ENCODE results near the gene NECTIN1. TPM values are rescaled to one million over a fixed set of nuclear protein-coding genes. Genes with fewer than 3 reads are reported as not detected.
A peak's percentile ranks its signal among the peaks of the same experiment; 100 is the strongest.

Gene NECTIN1
- total RNA-seq, 6 experiments from 2014 or later, result 4.3 to 8.4 (median 6.1) TPM

GRCh38 chr11:119697445-119697844, 31.6 kb downstream of the NECTIN1 start:
- TF ChIP-seq, protein P1, sequence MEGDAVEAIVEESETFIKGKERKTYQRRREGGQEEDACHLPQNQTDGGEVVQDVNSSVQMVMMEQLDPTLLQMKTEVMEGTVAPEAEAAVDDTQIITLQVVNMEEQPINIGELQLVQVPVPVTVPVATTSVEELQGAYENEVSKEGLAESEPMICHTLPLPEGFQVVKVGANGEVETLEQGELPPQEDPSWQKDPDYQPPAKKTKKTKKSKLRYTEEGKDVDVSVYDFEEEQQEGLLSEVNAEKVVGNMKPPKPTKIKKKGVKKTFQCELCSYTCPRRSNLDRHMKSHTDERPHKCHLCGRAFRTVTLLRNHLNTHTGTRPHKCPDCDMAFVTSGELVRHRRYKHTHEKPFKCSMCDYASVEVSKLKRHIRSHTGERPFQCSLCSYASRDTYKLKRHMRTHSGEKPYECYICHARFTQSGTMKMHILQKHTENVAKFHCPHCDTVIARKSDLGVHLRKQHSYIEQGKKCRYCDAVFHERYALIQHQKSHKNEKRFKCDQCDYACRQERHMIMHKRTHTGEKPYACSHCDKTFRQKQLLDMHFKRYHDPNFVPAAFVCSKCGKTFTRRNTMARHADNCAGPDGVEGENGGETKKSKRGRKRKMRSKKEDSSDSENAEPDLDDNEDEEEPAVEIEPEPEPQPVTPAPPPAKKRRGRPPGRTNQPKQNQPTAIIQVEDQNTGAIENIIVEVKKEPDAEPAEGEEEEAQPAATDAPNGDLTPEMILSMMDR (IDR thresholded peaks at IDR 0.05), result no peak
- TF ChIP-seq POLR2A (IDR thresholded peaks at IDR 0.05), result no peak
- ATAC-seq (no peak), DNase-seq (no peak)
- Histone ChIP-seq H3K4me1 (peaks cover 0 to 34% (median 18%) of the 10 kb centered on the region in 4 donors), H3K27ac (no peak overlapping the region), H3K27me3 (no peaks in the 10 kb centered on the region), H3K36me3 (no peaks in the 10 kb centered on the region), H3K9me3 (no peaks in the 10 kb centered on the region), H3K4me3 (no peak overlapping the region)
- WGBS (ENCODE audit: insufficient coverage, low coverage, low lambda C conversion rate, missing lambda C conversion rate), result 93% methylated on average over 3 of the region's 3 CpGs
- intact Hi-C loops (cut with DNase I), result no loop called here

- intact Hi-C loops (cut with DNase I), result no loop called here
- no peaks in the 10 kb centered on the region for H3K27me3 ChIP-seq
- no peak overlapping the region for H3K4me3 ChIP-seq
- no peaks in the 10 kb centered on the region for H3K36me3 ChIP-seq
- ATAC-seq, result no peak
- 70% methylated on average over 10 of the region's 20 CpGs for WGBS (ENCODE audit: insufficient coverage, low coverage, low lambda C conversion rate, missing lambda C conversion rate)
- H3K9me3 ChIP-seq, result no peaks in the 10 kb centered on the region
- no peak overlapping the region for H3K27ac ChIP-seq
- TF ChIP-seq, protein P1 (IDR thresholded peaks at IDR 0.05), result no peak
- no peak for TF ChIP-seq POLR2A (IDR thresholded peaks at IDR 0.05)
- no peak for DNase-seq
- H3K4me1 ChIP-seq, result peaks cover 0 to 34% (median 18%) of the 10 kb centered on the region in 4 donors
Observed at GRCh38 chr11:119696378-119697222, 32.4 kb downstream of the NECTIN1 start.

DNA sequence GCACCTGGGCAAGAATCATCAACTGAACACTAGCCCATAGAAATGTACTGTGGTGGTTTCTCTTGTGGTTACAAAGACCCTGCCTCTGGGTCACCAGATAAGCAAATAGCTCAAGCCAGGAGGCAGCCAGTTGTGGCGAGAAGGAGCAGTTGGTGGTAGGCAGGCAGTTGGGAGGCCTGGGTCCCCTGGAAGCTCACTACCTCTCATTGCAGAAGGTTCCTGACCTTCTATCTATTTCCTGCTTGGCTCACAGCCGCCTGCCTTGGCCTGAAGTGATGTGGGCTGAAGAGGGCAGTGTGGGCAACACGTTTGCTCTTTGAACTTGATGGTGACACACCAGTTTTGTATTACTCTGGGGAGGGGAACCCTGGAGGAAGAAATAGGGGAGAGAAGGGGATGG, 34.7 kb downstream of the NECTIN1 start:
- H3K9me3 ChIP-seq, result no peaks in the 10 kb centered on the region
- DNase-seq, result peak; percentile 80 to 88 (median 84)
- intact Hi-C loops (cut with DNase I), result no loop called here
- peaks cover 0 to 18% (median 11%) of the 10 kb centered on the region in 4 donors for H3K4me1 ChIP-seq
- no peak overlapping the region for H3K4me3 ChIP-seq
- H3K36me3 ChIP-seq, result no peaks in the 10 kb centered on the region
- no peaks in the 10 kb centered on the region for H3K27me3 ChIP-seq
- 0% methylated on average over 3 of the region's 3 CpGs for WGBS (ENCODE audit: insufficient coverage, low coverage, low lambda C conversion rate, missing lambda C conversion rate)
- ATAC-seq, result peak; percentile 86 to 92 (median 87)
- TF ChIP-seq POLR2A (IDR thresholded peaks at IDR 0.05), result no peak
- TF ChIP-seq, protein P1 (IDR thresholded peaks at IDR 0.05), result peak; percentile 12 to 56 (median 38)
- peak overlapping the region; percentile 56 to 84 (median 69) for H3K27ac ChIP-seq

- TF ChIP-seq POLR2A (IDR thresholded peaks at IDR 0.05), result no peak
- TF ChIP-seq, protein P1 (IDR thresholded peaks at IDR 0.05), result no peak
- H3K4me1 ChIP-seq, result peaks cover 0 to 13% (median 7%) of the 10 kb centered on the region in 4 donors
- ATAC-seq, result no peak
- no peak overlapping the region for H3K4me3 ChIP-seq
- no peak overlapping the region for H3K27ac ChIP-seq
- H3K9me3 ChIP-seq, result no peaks in the 10 kb centered on the region
- H3K27me3 ChIP-seq, result no peaks in the 10 kb centered on the region
- intact Hi-C loops (cut with DNase I), result no loop called here
- H3K36me3 ChIP-seq, result no peaks in the 10 kb centered on the region
- DNase-seq, result no peak
- 66% methylated on average over 7 of the region's 7 CpGs for WGBS (ENCODE audit: insufficient coverage, low coverage, low lambda C conversion rate, missing lambda C conversion rate)
Observed at GRCh38 chr11:119693253-119693815, 35.7 kb downstream of the NECTIN1 start.

Data from right lobe of liver (tissue), 6 donors.